ENCODE measurements around the gene ILK. TPM values are rescaled to one million over a fixed set of nuclear protein-coding genes. Genes with fewer than 3 reads are reported as not detected.

Gene ILK
- total RNA-seq, 4 donors from 2014 or later: 139 to 148 (median 140) TPM

- no peak for DNase-seq (ENCODE audit: low spot score in 2 of 2)
- TF ChIP-seq EP300 (IDR thresholded peaks at IDR 0.05): no peak
- no peak for TF ChIP-seq POLR2A (IDR thresholded peaks at IDR 0.05)
- TF ChIP-seq, protein P1, sequence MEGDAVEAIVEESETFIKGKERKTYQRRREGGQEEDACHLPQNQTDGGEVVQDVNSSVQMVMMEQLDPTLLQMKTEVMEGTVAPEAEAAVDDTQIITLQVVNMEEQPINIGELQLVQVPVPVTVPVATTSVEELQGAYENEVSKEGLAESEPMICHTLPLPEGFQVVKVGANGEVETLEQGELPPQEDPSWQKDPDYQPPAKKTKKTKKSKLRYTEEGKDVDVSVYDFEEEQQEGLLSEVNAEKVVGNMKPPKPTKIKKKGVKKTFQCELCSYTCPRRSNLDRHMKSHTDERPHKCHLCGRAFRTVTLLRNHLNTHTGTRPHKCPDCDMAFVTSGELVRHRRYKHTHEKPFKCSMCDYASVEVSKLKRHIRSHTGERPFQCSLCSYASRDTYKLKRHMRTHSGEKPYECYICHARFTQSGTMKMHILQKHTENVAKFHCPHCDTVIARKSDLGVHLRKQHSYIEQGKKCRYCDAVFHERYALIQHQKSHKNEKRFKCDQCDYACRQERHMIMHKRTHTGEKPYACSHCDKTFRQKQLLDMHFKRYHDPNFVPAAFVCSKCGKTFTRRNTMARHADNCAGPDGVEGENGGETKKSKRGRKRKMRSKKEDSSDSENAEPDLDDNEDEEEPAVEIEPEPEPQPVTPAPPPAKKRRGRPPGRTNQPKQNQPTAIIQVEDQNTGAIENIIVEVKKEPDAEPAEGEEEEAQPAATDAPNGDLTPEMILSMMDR (IDR thresholded peaks at IDR 0.05): no peak
- Histone ChIP-seq H3K27ac (no peak overlapping the region), H3K27me3 (no peaks in the 10 kb centered on the region), H3K4me1 (peaks cover 0 to 50% (median 15%) of the 10 kb centered on the region in 4 donors), H3K4me3 (no peak overlapping the region), H3K36me3 (peaks cover 0 to 25% (median 0%) of the 10 kb centered on the region in 3 donors), H3K9me3 (no peaks in the 10 kb centered on the region)
- 56 to 64% methylated on average over 2 of the region's 2 CpGs for WGBS, 2 donors
Observed at GRCh38 chr11:6572215-6572614, 31.4 kb upstream of the ILK start.

DNA sequence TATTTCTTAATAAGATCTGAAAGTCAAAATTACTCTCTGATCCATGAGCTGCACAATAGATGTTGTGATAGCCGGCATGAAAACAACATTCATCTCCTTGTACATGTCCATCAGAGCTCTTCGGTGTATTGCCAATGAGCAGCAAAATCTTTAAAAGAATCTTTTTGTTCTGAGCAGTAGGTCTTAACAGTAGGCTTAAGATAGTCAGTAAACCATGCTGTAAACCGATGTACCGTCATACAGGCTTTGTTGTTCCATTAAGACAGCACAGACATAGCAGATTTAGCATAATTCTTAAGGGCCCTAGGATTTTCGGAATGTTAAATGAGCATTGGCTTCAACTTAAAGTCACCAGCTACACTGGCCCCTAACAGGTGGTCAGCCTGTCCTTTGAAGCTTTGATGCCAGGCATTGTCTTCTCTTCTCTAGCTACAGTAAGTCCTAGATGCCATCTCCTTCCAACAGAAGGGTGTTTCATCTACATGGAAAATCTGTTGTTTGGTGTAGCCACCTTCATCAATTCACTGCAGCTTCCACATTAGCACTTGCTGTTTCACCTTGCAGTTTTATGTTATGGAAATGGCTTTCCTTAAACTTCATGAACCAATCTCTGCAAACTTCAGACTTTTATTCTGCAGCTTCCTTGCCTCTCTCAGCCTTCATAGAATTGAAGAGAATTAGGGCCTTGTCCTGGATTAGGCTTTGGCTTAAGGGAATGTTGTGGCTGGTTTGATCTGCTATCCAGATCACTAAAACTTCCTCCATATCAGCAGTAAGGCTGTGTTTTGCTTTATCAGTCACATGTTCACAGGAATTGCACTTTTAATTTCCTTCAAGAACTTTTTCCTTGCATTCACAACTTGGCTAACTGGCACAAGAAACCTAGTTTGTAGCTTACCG is 28.5 kb upstream of the ILK start:
- Histone ChIP-seq H3K36me3 (peaks cover 0 to 17% (median 0%) of the 10 kb centered on the region in 3 donors), H3K27me3 (no peaks in the 10 kb centered on the region), H3K4me1 (peaks cover 0 to 55% (median 16%) of the 10 kb centered on the region in 4 donors), H3K9me3 (no peaks in the 10 kb centered on the region), H3K4me3 (no peak overlapping the region), H3K27ac (peak overlapping the region in 2 of 4 donors; percentile 60 to 75)
- WGBS, 2 donors: 46 to 60% methylated on average over 6 of the region's 6 CpGs
- no peak for DNase-seq (ENCODE audit: low spot score in 2 of 2)
- no peak for TF ChIP-seq POLR2A (IDR thresholded peaks at IDR 0.05)
- TF ChIP-seq EP300 (IDR thresholded peaks at IDR 0.05): no peak
- TF ChIP-seq, protein P1 (IDR thresholded peaks at IDR 0.05): no peak

DNA sequence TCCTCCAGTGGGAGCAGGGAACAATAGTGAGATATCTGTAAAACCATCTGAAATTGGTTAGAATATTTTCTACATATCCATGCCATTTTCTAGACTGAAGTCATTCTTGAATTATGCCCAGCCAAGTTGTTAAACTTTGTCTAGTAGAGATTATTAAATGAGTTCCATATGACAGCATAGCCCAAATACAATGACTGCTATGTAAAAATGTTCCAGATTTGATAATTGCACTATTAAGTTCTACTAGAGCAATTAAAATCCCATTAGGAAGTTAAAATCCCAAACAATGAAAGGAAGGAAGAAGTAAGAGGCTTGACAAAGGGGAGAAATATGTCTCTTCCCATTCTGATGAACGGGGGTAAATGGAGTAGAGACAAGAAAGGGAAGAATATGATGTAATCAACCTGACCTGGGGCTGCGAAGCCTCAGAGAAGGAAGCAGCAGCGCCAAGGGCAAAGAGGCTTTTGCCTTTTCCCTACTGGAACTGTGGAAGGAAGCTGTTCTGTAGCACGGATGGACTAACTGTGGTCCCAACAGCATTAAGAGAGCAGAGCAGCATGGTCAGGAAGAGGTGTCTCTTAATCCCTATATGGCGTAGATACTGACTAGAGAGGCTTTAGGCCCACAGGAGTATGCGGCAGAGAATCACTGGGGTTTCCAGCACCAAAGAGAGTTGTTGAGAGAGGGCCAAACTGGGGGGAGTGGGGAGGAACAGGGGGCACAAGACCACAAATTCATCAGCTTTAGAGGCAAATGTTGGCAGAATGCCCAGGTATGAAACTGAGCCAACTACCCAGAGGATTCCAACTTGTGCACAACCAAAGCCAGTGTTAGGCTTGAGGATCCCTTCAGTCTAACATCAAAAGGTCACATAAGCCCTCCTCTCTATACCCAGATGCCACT is 26.9 kb upstream of the ILK start:
- H3K36me3 ChIP-seq: peaks cover 0 to 6% (median 0%) of the 10 kb centered on the region in 3 donors
- DNase-seq (ENCODE audit: low spot score in 2 of 2): no peak
- peak overlapping the region in 2 of 4 donors; percentile 60 to 75 for H3K27ac ChIP-seq
- no peak overlapping the region for H3K4me3 ChIP-seq
- H3K9me3 ChIP-seq: peaks cover 0 to 2% (median 0%) of the 10 kb centered on the region in 4 donors
- TF ChIP-seq, protein P1 (IDR thresholded peaks at IDR 0.05): no peak
- TF ChIP-seq EP300 (IDR thresholded peaks at IDR 0.05): no peak
- TF ChIP-seq POLR2A (IDR thresholded peaks at IDR 0.05): no peak
- 8 to 14% methylated on average over 5 of the region's 6 CpGs for WGBS, 2 donors
- H3K4me1 ChIP-seq: peaks cover 0 to 52% (median 16%) of the 10 kb centered on the region in 4 donors
- H3K27me3 ChIP-seq: no peaks in the 10 kb centered on the region

DNA sequence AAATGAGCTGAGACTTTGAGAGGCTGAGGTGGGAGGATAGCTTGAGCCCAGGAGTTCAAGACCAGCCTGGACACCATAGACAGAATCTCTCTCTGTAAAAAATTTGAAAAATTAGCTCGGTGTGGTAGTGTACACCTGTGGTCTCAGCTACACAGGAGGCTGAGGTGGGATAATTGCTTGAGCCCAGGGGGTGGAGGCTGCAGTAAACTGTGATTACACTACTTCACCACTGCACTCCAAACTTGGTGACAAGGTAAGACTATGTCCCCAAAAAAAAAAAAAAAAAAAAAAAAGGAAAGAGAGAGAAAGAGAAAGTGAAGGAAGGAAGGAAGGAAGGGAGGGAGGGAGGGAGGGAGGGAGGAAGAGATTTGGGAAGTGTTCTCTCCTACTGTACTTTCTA is 25.4 kb upstream of the ILK start:
- Histone ChIP-seq H3K27ac (no peak overlapping the region), H3K4me3 (no peak overlapping the region), H3K4me1 (peaks cover 0 to 46% (median 16%) of the 10 kb centered on the region in 4 donors), H3K27me3 (no peaks in the 10 kb centered on the region), H3K36me3 (peaks cover 0 to 9% (median 0%) of the 10 kb centered on the region in 3 donors), H3K9me3 (peaks cover 0 to 10% (median 1%) of the 10 kb centered on the region in 4 donors)
- no peak for DNase-seq (ENCODE audit: low spot score in 2 of 2)
- no peak for TF ChIP-seq EP300 (IDR thresholded peaks at IDR 0.05)
- TF ChIP-seq, protein P1 (IDR thresholded peaks at IDR 0.05): no peak
- TF ChIP-seq POLR2A (IDR thresholded peaks at IDR 0.05): no peak
- 86% methylated on average over 1 of the region's 1 CpG for WGBS, 2 donors

Measured in tibial nerve (tissue), 4 donors.